NCI-H187 (cell line): ENCODE data around the gene SSPN.

Experiments
- DNase-seq, 2 experiments: peaks; one replicate each; lab custom pipeline; 2025; lab: John Stamatoyannopoulos, UW

The SSPN gene

DNA sequence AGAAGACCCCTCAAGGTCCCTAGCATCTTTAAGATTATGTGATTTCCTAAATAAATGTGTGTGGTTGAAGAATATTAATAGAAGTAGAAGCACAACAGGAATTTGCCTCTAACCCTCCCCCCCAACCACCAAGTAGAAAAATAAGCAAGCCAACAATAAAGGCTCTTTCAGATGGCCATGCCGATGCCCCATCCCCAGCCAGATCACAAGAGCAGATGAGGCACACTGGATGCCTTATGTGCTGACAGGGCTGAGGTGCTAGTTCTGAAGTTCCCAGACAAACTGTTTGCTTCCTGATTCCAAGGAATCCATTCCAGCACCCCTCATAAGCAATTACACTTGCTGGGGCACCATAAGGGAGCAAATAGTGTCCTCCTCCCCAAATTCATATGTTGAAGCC, 90.0 kb downstream of the SSPN start:
- DNase-seq: no peak

DNA sequence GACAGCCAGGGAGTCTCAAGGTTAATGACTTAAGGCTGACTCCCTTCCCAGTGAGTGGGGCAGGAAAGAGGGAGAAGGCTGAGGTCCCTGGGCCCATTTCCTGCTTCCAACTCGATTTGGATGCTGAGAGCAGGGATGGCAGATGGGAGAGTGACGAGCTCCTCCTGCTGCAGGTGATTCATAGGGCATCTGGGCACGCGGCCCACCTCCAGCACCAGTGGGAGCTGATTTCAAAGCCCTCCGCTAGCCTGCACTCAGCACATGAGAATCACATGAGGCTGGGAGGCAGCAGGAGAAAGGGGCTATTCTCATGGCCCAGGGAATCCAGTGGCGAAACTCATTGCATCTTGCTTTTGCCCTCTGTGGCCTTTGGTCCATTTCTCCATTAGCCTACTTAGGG, 90.8 kb downstream of the SSPN start:
- DNase-seq: no peak

DNA sequence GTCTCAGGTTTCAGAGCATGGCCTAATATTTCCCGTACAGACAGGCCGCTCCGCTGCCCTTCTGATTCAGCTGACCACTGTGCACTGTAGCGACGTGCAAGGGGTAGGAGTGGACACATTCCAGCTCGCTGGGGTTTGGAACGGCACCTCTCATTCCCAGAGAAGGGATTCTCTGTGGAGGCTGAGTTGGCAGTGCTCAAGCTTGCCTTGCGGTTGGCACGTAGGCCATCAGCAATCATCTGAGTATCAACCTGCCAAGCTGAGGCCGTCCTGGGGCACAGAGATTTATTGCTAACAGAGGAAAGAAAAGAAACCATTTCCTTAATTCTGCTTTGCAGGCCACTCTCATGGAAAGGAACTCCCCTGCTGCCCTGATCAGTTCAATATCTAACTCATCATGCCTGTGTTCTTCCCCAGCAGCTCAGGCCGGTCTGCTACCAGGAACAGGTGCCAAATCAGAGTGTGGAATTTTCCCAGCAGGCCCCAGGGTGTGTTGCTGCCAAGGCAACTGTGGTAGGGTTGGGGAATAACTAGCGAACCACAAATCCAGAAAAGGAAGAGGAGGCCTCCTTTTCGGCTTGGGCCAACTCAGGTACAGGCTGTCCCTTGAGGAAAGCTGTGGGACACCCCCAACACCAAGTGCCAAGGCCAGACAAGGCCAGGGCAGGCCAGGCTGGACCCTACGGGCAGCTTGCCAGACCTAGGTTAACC, 92.5 kb downstream of the SSPN start:
- no peak for DNase-seq

DNA sequence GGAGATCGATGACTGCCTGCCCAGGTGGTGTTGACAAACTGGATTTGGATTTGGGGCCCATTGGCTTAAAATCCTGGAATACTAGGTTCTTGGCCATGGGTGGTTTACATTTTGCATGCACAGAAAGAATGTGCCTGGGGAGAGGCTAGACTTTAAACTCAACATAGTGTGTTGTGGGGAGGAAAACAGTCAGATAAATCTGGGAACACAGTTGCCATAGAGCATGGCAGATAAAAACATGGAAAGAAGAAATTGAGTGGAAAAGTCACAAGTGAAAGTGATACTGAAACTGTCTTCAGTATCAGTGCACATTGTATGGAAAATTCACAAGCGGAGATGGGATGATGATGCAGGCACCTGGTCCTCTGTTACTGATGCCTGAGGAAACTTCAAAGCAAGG, 95.2 kb downstream of the SSPN start:
- DNase-seq: no peak

DNA sequence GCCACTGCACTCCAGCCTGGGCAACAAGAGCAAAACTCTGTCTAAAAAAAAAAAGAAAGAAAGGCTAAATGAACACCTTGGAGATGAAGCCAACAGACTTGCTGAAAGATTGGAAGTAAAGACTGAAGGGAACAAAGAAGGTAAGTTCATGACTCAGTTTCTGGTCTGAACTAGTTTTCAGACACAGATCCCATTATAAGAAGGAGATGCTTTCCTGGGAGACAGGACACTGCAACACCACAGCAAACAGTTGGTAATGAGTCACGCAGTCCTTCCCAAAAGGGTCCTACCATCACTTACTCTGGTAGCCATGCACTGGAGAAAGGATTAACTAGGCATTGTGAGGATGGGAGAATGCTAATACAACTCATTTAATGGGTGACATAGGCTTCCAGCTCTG, 97.2 kb downstream of the SSPN start:
- DNase-seq: no peak

DNA sequence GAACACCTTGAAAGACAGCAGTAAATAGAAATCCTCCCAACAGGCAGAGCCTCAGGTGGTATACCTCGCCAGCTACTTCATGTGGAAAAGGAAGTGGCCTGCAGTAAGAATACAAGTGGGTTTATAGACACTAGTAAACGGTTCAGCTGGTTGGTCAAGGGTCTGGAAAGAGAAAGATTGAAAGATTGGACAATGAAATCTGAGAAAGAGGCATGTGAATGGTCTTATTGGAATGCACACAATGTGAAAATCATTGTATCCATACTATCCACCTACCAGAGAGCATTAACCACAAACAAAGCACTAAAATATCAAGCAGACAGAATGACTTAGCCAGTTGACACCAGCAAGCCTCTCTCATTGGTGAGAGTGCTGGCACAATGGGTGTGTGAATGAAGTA, 98.2 kb downstream of the SSPN start:
- DNase-seq: no peak

DNA sequence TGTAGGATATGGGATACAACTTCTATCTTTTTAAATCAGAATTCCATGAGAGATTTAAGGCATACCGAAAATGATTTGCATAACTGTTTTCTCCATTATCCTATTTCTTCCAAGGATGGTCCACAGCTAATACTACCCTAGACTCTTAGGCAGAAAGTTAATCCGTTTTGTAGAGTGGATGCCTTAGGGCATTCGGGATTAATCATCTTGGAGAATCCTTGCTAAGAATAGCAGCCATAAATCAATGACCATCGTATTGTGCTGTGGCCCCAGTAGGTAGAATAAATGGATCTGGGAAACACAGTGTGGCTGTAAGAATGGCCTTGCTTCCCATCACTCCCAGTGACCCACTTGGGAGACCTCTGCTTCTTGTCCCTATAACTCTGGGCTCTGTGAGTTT, 99.6 kb downstream of the SSPN start:
- DNase-seq: no peak

DNA sequence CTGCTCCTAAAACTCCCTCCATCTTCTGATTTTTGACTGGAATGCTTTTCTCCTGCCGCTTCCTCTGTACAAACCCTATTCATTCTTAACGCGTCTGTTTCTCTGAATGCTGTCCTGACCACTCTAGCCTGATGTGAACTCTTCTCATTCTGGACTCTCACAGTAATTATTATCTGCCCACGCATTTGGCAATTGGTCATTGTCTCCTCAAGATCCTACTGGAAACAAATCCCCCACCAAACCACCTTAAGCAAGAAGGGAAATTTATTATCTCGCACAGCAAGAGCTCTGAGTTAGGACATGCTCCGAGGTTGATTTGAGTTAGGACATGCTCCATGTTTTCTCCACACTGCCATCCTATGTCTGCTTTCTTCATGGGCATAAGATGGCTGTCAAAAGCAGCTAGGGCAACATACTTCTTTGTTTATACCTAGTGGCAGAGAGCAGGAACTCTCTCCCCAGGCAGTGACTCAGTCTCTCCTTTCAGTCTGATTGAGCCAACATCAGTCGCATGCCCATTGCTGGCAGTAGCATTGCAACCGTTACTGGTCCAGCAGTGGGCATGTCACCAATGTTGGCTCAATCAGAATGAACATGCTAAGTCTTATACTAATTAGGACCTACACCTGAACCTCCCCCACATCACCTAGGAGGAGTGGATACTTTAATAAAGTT, 102.2 kb downstream of the SSPN start:
- DNase-seq: no peak

DNA sequence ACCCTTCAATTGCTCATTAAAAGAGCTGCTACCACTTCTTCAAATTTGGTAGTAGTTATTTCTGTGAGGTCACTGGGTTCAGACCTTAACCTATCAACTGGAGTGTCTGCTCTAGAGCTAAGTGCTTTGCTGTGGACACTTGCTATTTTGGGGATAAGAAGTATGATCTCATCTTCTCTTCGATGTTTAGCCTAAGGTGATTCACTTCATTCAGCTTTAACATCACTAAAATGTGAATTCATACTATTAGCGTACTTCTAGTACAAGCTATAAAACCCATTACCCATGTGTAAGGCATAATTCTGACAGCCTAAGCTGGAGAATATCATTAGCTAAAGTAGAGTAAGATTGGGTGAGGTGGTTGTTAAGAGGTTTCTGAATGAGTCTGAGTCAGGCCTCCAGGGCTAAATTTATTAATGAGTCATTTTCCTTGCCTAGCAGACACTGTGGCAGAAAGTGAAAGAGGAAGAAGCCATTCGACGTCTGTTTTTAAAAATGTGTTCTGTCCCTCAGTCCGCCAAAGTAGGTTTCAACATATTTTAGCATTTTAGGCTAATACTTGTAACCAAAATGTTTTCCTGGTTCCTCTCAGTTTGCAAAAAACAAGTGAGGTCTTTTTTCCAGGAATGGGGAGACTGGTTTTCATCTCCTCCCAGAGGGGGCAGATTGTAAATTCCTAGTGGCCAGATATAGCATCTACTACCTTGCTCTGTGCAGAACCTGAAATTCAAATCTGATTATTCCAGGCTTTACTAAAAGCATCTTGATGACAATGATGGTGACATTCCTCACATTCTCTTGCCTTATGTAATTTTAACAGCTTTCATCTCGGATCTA, 103.6 kb downstream of the SSPN start:
- no peak for DNase-seq

DNA sequence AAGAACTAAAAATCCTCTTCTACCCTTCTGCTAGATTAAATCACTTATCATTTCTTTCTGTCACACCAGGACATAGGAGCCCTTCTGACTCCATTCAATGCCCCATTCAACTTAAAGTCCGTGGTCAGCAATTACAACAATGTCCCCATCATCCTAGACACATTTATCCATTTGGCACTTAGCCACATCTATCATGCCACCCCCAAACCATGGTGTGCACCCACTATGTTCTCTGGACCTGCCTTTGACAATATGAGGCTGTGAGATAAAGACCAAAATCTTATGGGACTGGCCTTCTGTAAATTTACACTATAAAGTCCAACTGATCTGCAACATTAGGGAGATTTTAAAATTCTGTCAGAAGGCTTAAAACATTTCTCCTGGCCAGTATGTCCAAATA, 104.4 kb downstream of the SSPN start:
- DNase-seq: no peak
